Ovary (tissue), 3 donors: ENCODE results near the gene ARID1B.

Experiments
- CTCF ChIP-seq, 3 donors: fragments of 450-650 bp in 2 of 3; fragments of 200-600 bp in 1 of 3; IDR thresholded peaks; one replicate each; pipeline versions ENCODE4 v1.5.1 to v1.8.0; 2016 to 2022; ENCODE audit warnings: antibody characterized with exemption in 3 of 3, mild to moderate bottlenecking in 1 of 3
- EP300 ChIP-seq: sonication (generic); formaldehyde crosslinking; IDR thresholded peaks from one replicate; pipeline ENCODE4 v1.6.1; 2017; ENCODE audit warnings: antibody characterized with exemption
- POLR2A ChIP-seq: fragments of 450-650 bp; IDR thresholded peaks from one replicate; pipeline ENCODE4 v1.6.1; 2017; ENCODE audit warnings: antibody characterized with exemption, mild to moderate bottlenecking, moderate library complexity
- donor health status: DM: no; HTN: no; CAD: no.

GRCh38 chr6:157172830-157173536 is 395.8 kb downstream of the ARID1B start:
- no peak for TF ChIP-seq CTCF (IDR thresholded peaks at IDR 0.05)
- no peak for TF ChIP-seq POLR2A
- no peak for TF ChIP-seq EP300
